GM23338 (cell line): Measurements from ENCODE around the gene NFKB1. TPM values are rescaled to one million over a fixed set of nuclear protein-coding genes. Genes with fewer than 3 reads are reported as not detected.

Experiments
- ATAC-seq: fragments of 200-7000 bp; cut with Tn5 transposase; 3 replicates; pipeline ENCODE4 v1.9.1; 2020
- DNase-seq: peaks from one replicate; pipeline ENCODE4 v3.0.0-alpha.2; 2015; ENCODE audit warnings: low spot score
- H2AFZ ChIP-seq: fragments of 200-600 bp; sonication (generic); 2 replicates; pipeline ENCODE4 v1.8.0; 2016; ENCODE audit warnings: antibody characterized with exemption, mild to moderate bottlenecking, moderate library complexity
- H3F3A ChIP-seq: fragments of 200-600 bp; sonication (generic); replicated peaks from 2 replicates; pipeline ENCODE4 v1.8.0; 2017; ENCODE audit warnings: antibody characterized with exemption, mixed run types, low read depth
- H3K27ac ChIP-seq: fragments of 200-600 bp; sonication (generic); 2 replicates; pipeline ENCODE4 v1.6.1; 2016; ENCODE audit warnings: low read depth
- H3K27me3 ChIP-seq: fragments of 200-600 bp; sonication (generic); 2 replicates; pipeline ENCODE4 v1.8.0; 2016; ENCODE audit warnings: mild to moderate bottlenecking, mixed run types, moderate library complexity; ENCODE audit not compliant: insufficient read depth
- H3K36me3 ChIP-seq: fragments of 200-600 bp; sonication (generic); 2 replicates; pipeline ENCODE4 v1.8.0; 2016; ENCODE audit warnings: mild to moderate bottlenecking; ENCODE audit not compliant: insufficient read depth
- H3K4me1 ChIP-seq: fragments of 200-600 bp; sonication (generic); 2 replicates; pipeline ENCODE4 v1.8.0; 2016; ENCODE audit warnings: mild to moderate bottlenecking, moderate library complexity; ENCODE audit not compliant: insufficient read depth
- H3K4me2 ChIP-seq: fragments of 200-600 bp; sonication (generic); 2 replicates; pipeline ENCODE4 v1.7.1; 2017; ENCODE audit warnings: mixed run types
- H3K4me3 ChIP-seq: fragments of 200-600 bp; sonication (generic); 2 replicates; pipeline ENCODE4 v1.6.1; 2016; ENCODE audit warnings: mixed run types
- H3K79me2 ChIP-seq: fragments of 200-600 bp; sonication (generic); replicated peaks from 2 replicates; pipeline ENCODE4 v1.8.0; 2017; ENCODE audit warnings: mild to moderate bottlenecking; ENCODE audit not compliant: insufficient read depth
- H3K9me2 ChIP-seq: fragments of 200-600 bp; sonication (generic); 2 replicates; pipeline ENCODE4 v1.8.0; 2017; ENCODE audit not compliant: insufficient read depth
- H4K20me1 ChIP-seq: fragments of 200-600 bp; sonication (generic); replicated peaks from 2 replicates; pipeline ENCODE4 v1.8.0; 2017; ENCODE audit warnings: mild to moderate bottlenecking; ENCODE audit not compliant: insufficient read depth
- H3K27ac Mint-ChIP-seq: 2 replicates; pipeline ENCODE4 v1.8.0; 2020; ENCODE audit warnings: inconsistent platforms, mild to moderate bottlenecking, moderate library complexity, mixed read lengths
- H3K27me3 Mint-ChIP-seq: 3 replicates; pipeline ENCODE4 v1.8.0; 2022; ENCODE audit warnings: low read depth, mild to moderate bottlenecking, moderate library complexity, mixed read lengths, inconsistent platforms; ENCODE audit not compliant: insufficient read depth, poor library complexity
- H3K36me3 Mint-ChIP-seq: 3 replicates; pipeline ENCODE4 v1.8.0; 2021; ENCODE audit warnings: low read depth, mild to moderate bottlenecking, inconsistent platforms, moderate library complexity, mixed read lengths
- H3K4me1 Mint-ChIP-seq: 3 replicates; pipeline ENCODE4 v1.8.0; 2020; ENCODE audit warnings: mild to moderate bottlenecking, inconsistent platforms, mixed read lengths
- H3K4me3 Mint-ChIP-seq: 3 replicates; pipeline ENCODE4 v1.8.0; 2021; ENCODE audit warnings: moderate library complexity, mild to moderate bottlenecking, inconsistent platforms, mixed read lengths
- H3K9me3 Mint-ChIP-seq: 3 replicates; pipeline ENCODE4 v1.8.0; 2020; ENCODE audit warnings: moderate library complexity, mild to moderate bottlenecking, inconsistent platforms, mixed read lengths
- CREB1 ChIP-seq: fragments of 250-450 bp; sonication (Bioruptor Pico); IDR thresholded peaks from 2 replicates; pipeline ENCODE4 v1.5.0; 2020; ENCODE audit warnings: low read depth, mild to moderate bottlenecking, moderate library complexity
- CTCF ChIP-seq, 2 experiments: fragments of 200-600 bp in 1 of 2; sonication (generic) in 1 of 2; conservative IDR thresholded peaks; 2 replicates each; pipeline versions ENCODE4 v1.5.1 to v1.6.1; 2016 to 2017; ENCODE audit warnings: antibody characterized with exemption in 2 of 2, low read depth in 2 of 2, mild to moderate bottlenecking in 2 of 2, moderate library complexity in 1 of 2
- EZH2 ChIP-seq: fragments of 200-600 bp; sonication (generic); IDR thresholded peaks from one replicate; pipeline ENCODE4 v1.8.0; 2017; ENCODE audit warnings: antibody characterized with exemption, mild to moderate bottlenecking, low read depth; ENCODE audit not compliant: unreplicated experiment
- EZH2phosphoT487 ChIP-seq: fragments of 200-600 bp; sonication (generic); IDR thresholded peaks from one replicate; pipeline ENCODE4 v1.8.1; 2018; ENCODE audit warnings: antibody characterized with exemption; ENCODE audit not compliant: unreplicated experiment
- JUNB ChIP-seq: IDR thresholded peaks from one replicate; pipeline ENCODE4 v1.6.1; 2016; ENCODE audit warnings: antibody characterized with exemption; ENCODE audit not compliant: unreplicated experiment
- NANOG ChIP-seq: IDR thresholded peaks from 2 replicates; pipeline ENCODE4 v1.6.1; 2016; ENCODE audit warnings: antibody characterized with exemption, borderline replicate concordance
- POLR2AphosphoS5 ChIP-seq: IDR thresholded peaks from 2 replicates; pipeline ENCODE4 v1.6.1; 2016; ENCODE audit warnings: antibody characterized with exemption, low read depth
- REST ChIP-seq: IDR thresholded peaks from one replicate; pipeline ENCODE4 v1.6.1; 2018; ENCODE audit warnings: antibody characterized with exemption; ENCODE audit not compliant: unreplicated experiment
- STAT1 ChIP-seq: IDR thresholded peaks from one replicate; pipeline ENCODE4 v1.6.1; 2016; ENCODE audit warnings: antibody characterized with exemption; ENCODE audit not compliant: unreplicated experiment
- ZNF114 ChIP-seq: fragments of 250-450 bp; sonication (Bioruptor Pico); IDR thresholded peaks from 2 replicates; pipeline ENCODE4 v1.5.0; 2020; ENCODE audit warnings: mild to moderate bottlenecking, moderate library complexity
- ZNF331 ChIP-seq: fragments of 250-450 bp; sonication (Bioruptor Pico); IDR thresholded peaks from 2 replicates; pipeline ENCODE4 v1.5.0; 2020; ENCODE audit warnings: low read depth, mild to moderate bottlenecking, moderate library complexity
- polyA plus RNA-seq: library from polyadenylated mRNA; unstranded; fragments of >200 nt; fragmentation: Nextera tagmentation; extraction: Ambion mirVana; gene quantifications from 2 replicates; pipeline ENCODE4 v1.2.1, GENCODE V29; 2016
- total RNA-seq: library from RNA; depleted of rRNA; stranded (reverse); fragments of >200 nt; shearing (Covaris generic); gene quantifications from 2 replicates; pipeline ENCODE4 v1.2.3, GENCODE V29; 2014
- TF ChIP-seq, protein P1 (sequence below): fragments of 250-450 bp; sonication (Bioruptor Pico); IDR thresholded peaks from 2 replicates; pipeline ENCODE4 v1.5.0; 2020; ENCODE audit warnings: mild to moderate bottlenecking, moderate library complexity
- TF ChIP-seq, protein P2 (sequence below): IDR thresholded peaks from 2 replicates; pipeline ENCODE4 v1.6.1; 2016; ENCODE audit warnings: antibody characterized with exemption

NFKB1 gene
- total and polyA plus RNA-seq, 2 experiments from 2014 or later = 0.82 to 4.6 TPM

DNA sequence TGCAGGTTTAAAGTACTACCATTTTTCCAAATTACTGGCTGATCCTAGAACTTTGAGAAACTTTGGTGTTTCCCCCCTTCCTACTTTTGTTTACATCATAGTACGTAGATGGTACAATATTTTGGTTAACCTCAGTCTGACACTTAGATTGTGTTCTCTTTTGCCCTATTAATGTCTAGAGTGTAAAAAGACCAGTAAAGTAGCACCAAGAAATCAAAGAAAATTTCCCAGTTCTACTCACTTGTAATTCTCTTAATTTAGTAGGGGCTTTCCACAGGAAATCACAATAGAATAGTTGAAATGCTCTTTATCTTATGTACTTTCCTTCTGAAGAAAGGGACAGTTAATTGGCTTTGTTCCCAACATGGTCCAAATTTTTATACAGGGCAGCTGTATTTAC, 51.6 kb downstream of the NFKB1 start:
- H3K4me2 ChIP-seq = no peak overlapping the region
- H3K9me2 ChIP-seq = no peaks in the 10 kb centered on the region
- H3K79me2 ChIP-seq = no peaks in the 10 kb centered on the region
- Mint-ChIP-seq H3K9me3 (no peaks in the 10 kb centered on the region), H3K27me3 (no peaks in the 10 kb centered on the region), H3K27ac (no peak overlapping the region), H3K4me1 (peaks cover 3% of the 10 kb centered on the region; the same call in 2 of the 3 replicates), H3K4me3 (no peak overlapping the region), H3K36me3 (no peaks in the 10 kb centered on the region)
- no peak for TF ChIP-seq CTCF (conservative IDR thresholded peaks at IDR 0.05; ENCODE audit: low read depth in 2 of 2)
- TF ChIP-seq, protein P1, sequence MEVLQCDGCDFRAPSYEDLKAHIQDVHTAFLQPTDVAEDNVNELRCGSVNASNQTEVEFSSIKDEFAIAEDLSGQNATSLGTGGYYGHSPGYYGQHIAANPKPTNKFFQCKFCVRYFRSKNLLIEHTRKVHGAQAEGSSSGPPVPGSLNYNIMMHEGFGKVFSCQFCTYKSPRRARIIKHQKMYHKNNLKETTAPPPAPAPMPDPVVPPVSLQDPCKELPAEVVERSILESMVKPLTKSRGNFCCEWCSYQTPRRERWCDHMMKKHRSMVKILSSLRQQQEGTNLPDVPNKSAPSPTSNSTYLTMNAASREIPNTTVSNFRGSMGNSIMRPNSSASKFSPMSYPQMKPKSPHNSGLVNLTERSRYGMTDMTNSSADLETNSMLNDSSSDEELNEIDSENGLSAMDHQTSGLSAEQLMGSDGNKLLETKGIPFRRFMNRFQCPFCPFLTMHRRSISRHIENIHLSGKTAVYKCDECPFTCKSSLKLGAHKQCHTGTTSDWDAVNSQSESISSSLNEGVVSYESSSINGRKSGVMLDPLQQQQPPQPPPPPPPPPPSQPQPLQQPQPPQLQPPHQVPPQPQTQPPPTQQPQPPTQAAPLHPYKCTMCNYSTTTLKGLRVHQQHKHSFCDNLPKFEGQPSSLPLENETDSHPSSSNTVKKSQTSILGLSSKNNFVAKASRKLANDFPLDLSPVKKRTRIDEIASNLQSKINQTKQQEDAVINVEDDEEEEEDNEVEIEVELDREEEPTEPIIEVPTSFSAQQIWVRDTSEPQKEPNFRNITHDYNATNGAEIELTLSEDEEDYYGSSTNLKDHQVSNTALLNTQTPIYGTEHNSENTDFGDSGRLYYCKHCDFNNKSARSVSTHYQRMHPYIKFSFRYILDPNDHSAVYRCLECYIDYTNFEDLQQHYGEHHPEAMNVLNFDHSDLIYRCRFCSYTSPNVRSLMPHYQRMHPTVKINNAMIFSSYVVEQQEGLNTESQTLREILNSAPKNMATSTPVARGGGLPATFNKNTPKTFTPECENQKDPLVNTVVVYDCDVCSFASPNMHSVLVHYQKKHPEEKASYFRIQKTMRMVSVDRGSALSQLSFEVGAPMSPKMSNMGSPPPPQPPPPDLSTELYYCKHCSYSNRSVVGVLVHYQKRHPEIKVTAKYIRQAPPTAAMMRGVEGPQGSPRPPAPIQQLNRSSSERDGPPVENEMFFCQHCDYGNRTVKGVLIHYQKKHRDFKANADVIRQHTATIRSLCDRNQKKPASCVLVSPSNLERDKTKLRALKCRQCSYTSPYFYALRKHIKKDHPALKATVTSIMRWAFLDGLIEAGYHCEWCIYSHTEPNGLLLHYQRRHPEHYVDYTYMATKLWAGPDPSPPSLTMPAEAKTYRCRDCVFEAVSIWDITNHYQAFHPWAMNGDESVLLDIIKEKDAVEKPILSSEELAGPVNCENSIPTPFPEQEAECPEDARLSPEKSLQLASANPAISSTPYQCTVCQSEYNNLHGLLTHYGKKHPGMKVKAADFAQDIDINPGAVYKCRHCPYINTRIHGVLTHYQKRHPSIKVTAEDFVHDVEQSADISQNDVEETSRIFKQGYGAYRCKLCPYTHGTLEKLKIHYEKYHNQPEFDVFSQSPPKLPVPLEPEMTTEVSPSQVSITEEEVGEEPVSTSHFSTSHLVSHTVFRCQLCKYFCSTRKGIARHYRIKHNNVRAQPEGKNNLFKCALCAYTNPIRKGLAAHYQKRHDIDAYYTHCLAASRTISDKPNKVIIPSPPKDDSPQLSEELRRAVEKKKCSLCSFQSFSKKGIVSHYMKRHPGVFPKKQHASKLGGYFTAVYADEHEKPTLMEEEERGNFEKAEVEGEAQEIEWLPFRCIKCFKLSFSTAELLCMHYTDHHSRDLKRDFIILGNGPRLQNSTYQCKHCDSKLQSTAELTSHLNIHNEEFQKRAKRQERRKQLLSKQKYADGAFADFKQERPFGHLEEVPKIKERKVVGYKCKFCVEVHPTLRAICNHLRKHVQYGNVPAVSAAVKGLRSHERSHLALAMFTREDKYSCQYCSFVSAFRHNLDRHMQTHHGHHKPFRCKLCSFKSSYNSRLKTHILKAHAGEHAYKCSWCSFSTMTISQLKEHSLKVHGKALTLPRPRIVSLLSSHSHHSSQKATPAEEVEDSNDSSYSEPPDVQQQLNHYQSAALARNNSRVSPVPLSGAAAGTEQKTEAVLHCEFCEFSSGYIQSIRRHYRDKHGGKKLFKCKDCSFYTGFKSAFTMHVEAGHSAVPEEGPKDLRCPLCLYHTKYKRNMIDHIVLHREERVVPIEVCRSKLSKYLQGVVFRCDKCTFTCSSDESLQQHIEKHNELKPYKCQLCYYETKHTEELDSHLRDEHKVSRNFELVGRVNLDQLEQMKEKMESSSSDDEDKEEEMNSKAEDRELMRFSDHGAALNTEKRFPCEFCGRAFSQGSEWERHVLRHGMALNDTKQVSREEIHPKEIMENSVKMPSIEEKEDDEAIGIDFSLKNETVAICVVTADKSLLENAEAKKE (CRISPR knock-in tag) = no peak
- TF ChIP-seq, protein P2, sequence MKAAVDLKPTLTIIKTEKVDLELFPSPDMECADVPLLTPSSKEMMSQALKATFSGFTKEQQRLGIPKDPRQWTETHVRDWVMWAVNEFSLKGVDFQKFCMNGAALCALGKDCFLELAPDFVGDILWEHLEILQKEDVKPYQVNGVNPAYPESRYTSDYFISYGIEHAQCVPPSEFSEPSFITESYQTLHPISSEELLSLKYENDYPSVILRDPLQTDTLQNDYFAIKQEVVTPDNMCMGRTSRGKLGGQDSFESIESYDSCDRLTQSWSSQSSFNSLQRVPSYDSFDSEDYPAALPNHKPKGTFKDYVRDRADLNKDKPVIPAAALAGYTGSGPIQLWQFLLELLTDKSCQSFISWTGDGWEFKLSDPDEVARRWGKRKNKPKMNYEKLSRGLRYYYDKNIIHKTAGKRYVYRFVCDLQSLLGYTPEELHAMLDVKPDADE = no peak
- TF ChIP-seq STAT1 = no peak
- TF ChIP-seq POLR2AphosphoS5 = no peak
- TF ChIP-seq REST = no peak
- TF ChIP-seq NANOG = no peak
- no peak for TF ChIP-seq EZH2phosphoT487
- TF ChIP-seq CREB1 = no peak
- TF ChIP-seq ZNF331 (CRISPR knock-in tag) = no peak
- no peak for TF ChIP-seq ZNF114
- TF ChIP-seq EZH2 = no peak
- TF ChIP-seq JUNB = no peak
- no peaks in the 10 kb centered on the region for H3K36me3 ChIP-seq
- DNase-seq (no peak), ATAC-seq (no peak)
- no peaks in the 10 kb centered on the region for H3K27me3 ChIP-seq
- H4K20me1 ChIP-seq = no peaks in the 10 kb centered on the region
- H3F3A ChIP-seq = no peaks in the 10 kb centered on the region
- no peak overlapping the region for H3K27ac ChIP-seq
- no peak overlapping the region for H3K4me3 ChIP-seq
- no peaks in the 10 kb centered on the region for H3K4me1 ChIP-seq
- H2AFZ ChIP-seq = no peak overlapping the region
